Measurements from ENCODE around the gene CCNQ. TPM values are rescaled to one million over a fixed set of nuclear protein-coding genes. Genes with fewer than 3 reads are reported as not detected.

The CCNQ gene
- total and polyA plus RNA-seq, 2 of the 8 experiments (the other 6 are each of a cell fraction or from before 2014, with no cell fraction given), result 16.6 to 32.1 TPM

- TF ChIP-seq CHD7 (IDR thresholded peaks at IDR 0.05; ENCODE audit: insufficient replicate concordance, low read length) (no peak), PHF8 (conservative IDR thresholded peaks at IDR 0.05; ENCODE audit: low read depth, low read length) (no peak), NANOG (IDR thresholded peaks at IDR 0.05; ENCODE audit: insufficient read depth, low read depth, low read length, poor library complexity, severe bottlenecking) (no peak), RXRA (IDR thresholded peaks at IDR 0.05; ENCODE audit: insufficient read depth, low read depth, low read length) (no peak), RNF2 (IDR thresholded peaks at IDR 0.05; ENCODE audit: borderline replicate concordance, low read depth, low read length, missing control alignments, poor library complexity, severe bottlenecking) (no peak), NRF1 (IDR thresholded peaks at IDR 0.05; ENCODE audit: low read depth, low read length) (no peak), FOSL1 (IDR thresholded peaks at IDR 0.05; ENCODE audit: insufficient read depth, low read depth, low read length) (no peak), BCL11A (IDR thresholded peaks at IDR 0.05; ENCODE audit: low read depth in 2 of 2, low read length in 2 of 2) (no peak), TCF12 (IDR thresholded peaks at IDR 0.05; ENCODE audit: low read depth, low read length) (no peak)
Observed at GRCh38 chrX:153600032-153600373, 1.1 kb upstream of the CCNQ start (continued).

Data from H1 (cell line).